VCaP (cell line): ENCODE measurements around the gene NR4A1.

ENCODE experiments used
- H3K27ac ChIP-seq: fragments of 450-650 bp; 2 replicates; pipeline ENCODE4 v1.5.1; 2017
- CTCF ChIP-seq: fragments of 450-650 bp; conservative IDR thresholded peaks from 2 replicates; pipeline ENCODE4 v1.5.1; 2017; ENCODE audit warnings: mild to moderate bottlenecking, moderate library complexity

NR4A1 gene

GRCh38 chr12:52070185-52070925 is 19.1 kb downstream of the NR4A1 start:
- no peak for TF ChIP-seq CTCF
- H3K27ac ChIP-seq, result peak overlapping the region; percentile 96

GRCh38 chr12:52073531-52074381 is 22.5 kb downstream of the NR4A1 start:
- no peak overlapping the region for H3K27ac ChIP-seq
- TF ChIP-seq CTCF, result no peak

- no peak for TF ChIP-seq CTCF
- no peak overlapping the region for H3K27ac ChIP-seq
These were observed 23.9 kb downstream of the NR4A1 start for GRCh38 chr12:52074971-52075724.

GRCh38 chr12:52076811-52077210 is 25.6 kb downstream of the NR4A1 start:
- no peak for TF ChIP-seq CTCF
- no peak overlapping the region for H3K27ac ChIP-seq

GRCh38 chr12:52078276-52078675 is 27.0 kb downstream of the NR4A1 start:
- no peak for TF ChIP-seq CTCF
- no peak overlapping the region for H3K27ac ChIP-seq

GRCh38 chr12:52079576-52080402 is 28.5 kb downstream of the NR4A1 start, which contains the start of gene SMIM41:
SMIM41 (plus strand) TSS chr12:52079704; CDS start chr12:52079780, 76 bp downstream.
- TF ChIP-seq CTCF, result no peak
- H3K27ac ChIP-seq, result no peak within 1 kb of the TSS
